Fibroblast of pulmonary artery (primary cell): ENCODE measurements around the gene DNAJC3.
"Not testable (repeated sequence)": the region's sequence is repeated elsewhere in the genome, so short reads cannot be mapped to it uniquely, and the experiment has no call there.

Source experiments
- DNase-seq: peaks from one replicate; pipeline ENCODE4 v3.0.0-alpha.2; 2010; ENCODE audit warnings: low read depth
- H3K4me3 ChIP-seq: replicated peaks from 2 replicates; pipeline ENCODE4 v1.5.1; 2011; ENCODE audit warnings: low read depth, mild to moderate bottlenecking, control low read depth, low read length, moderate library complexity
- TF ChIP-seq, protein P1 (sequence below): IDR thresholded peaks from 2 replicates; pipeline ENCODE4 v1.5.1; 2011; ENCODE audit warnings: mild to moderate bottlenecking, control low read depth, low read length, inconsistent platforms; ENCODE audit errors: missing control alignments

DNAJC3 gene

DNA sequence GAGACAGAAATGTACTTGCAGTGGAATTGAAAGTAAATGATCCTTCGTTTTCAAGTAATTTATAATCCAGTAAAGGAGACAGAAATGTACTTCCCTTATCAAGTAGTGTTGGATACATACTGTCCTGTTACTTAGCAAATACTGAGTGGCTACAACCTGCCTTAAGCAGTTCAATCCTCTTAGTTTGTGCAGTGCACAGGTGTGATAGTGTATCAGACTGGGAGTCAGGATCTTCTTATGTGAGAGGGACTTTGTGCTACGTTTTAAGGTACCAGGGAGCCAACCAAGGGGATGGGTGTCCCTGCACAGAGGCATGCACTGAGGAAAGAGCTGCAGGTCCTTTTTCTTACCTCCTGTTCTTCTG, 111.1 kb downstream of the DNAJC3 start:
- DNase-seq = no peak
- TF ChIP-seq, protein P1, sequence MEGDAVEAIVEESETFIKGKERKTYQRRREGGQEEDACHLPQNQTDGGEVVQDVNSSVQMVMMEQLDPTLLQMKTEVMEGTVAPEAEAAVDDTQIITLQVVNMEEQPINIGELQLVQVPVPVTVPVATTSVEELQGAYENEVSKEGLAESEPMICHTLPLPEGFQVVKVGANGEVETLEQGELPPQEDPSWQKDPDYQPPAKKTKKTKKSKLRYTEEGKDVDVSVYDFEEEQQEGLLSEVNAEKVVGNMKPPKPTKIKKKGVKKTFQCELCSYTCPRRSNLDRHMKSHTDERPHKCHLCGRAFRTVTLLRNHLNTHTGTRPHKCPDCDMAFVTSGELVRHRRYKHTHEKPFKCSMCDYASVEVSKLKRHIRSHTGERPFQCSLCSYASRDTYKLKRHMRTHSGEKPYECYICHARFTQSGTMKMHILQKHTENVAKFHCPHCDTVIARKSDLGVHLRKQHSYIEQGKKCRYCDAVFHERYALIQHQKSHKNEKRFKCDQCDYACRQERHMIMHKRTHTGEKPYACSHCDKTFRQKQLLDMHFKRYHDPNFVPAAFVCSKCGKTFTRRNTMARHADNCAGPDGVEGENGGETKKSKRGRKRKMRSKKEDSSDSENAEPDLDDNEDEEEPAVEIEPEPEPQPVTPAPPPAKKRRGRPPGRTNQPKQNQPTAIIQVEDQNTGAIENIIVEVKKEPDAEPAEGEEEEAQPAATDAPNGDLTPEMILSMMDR = no peak
- no peak overlapping the region for H3K4me3 ChIP-seq

DNA sequence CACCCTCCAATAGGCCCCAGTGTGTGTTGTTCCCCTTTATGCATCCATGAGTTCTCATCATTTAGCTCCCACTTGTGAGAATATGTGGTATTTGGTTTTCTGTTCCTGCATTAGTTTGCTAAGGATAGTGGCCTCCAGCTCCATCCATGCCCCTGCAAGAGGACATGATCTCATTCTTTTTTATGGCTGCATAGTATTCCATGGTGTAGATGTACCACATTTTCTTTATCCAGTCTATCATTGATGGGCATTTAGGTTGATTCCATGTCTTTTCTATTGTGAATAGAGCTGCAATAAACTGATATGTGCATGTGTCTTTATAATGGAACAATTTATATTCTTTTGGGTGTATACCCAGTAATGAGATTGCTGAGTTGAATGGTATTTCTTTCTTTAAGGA, 112.4 kb downstream of the DNAJC3 start:
- not testable (repeated sequence) for DNase-seq, H3K4me3 ChIP-seq

DNA sequence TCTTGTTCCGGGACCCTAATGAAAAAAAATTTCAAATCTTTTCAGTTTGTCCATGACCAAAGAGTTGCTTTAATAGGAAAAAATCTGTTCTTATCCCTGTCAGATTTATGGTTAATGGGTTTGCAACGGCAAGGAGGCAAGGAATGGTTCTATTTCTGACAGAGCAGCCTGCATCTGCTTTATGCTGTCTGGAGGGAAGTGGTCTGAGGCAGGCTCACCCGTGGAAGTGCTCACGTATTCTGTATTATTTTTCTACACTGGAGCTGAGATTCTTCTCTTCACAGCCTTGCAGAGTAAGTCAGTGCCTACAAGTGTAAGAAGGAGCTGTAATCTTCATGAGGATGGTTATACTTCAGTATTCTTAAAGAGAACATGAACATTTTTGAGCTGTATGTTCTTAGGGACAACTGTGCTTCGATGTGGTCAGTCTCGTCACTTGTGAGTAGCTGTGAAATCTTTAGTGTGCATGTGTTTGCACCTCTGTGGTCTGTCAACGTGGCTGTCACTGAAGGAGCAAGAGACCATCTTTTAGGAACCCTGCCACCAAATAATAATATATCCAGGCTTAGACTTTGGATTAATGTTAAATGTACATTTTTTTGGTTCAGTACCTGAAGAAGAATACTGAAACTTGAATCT, 114.3 kb downstream of the DNAJC3 start:
- no peak for DNase-seq
- H3K4me3 ChIP-seq = no peak overlapping the region
- TF ChIP-seq, protein P1 = no peak

DNA sequence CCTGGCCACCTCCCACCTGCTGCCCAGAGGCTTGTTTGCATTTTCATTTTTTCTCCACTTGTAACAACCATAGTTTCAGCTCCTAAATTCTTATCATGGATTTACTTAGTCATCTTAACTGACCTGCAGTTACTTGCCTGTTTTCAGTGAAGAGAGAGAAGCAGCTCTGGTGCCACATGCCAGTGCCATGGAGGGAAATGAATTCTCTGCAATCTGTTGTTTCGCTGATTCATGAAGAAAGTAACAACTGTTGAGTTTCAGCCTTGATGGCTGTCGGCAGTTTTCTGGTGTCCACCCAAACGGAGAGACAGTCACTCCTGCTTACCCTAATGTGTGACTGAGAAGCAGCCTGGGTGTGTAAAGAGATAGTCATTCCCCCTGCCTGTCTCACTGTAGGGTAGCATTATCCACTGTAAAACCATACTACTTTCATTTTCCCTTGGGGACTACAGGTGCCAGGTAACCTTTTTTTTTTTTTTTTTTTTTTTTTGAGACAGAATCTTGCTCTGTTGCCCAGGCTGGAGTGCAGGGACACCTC, 116.1 kb downstream of the DNAJC3 start:
- TF ChIP-seq, protein P1 = no peak
- DNase-seq = no peak
- no peak overlapping the region for H3K4me3 ChIP-seq

DNA sequence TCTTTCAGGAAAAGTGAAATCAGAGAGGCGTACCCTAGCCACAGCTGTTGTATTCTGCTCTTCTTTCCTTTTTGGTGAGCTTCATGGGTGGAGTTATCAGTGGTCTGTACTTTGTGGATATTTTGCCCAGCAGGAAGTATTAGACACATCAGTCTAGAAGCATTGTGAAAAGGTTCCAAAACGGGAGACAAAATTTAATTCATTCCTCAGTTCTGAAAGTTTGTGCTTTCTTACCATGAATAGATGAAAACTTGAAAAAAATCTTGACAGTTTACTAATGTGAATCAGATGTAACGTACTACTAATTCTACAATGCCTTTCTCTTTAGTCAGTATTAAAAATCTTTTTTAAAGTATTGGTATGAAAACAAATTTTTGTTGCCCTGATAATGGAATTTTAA, 116.8 kb downstream of the DNAJC3 start:
- no peak for DNase-seq
- TF ChIP-seq, protein P1 = no peak
- H3K4me3 ChIP-seq = no peak overlapping the region

DNA sequence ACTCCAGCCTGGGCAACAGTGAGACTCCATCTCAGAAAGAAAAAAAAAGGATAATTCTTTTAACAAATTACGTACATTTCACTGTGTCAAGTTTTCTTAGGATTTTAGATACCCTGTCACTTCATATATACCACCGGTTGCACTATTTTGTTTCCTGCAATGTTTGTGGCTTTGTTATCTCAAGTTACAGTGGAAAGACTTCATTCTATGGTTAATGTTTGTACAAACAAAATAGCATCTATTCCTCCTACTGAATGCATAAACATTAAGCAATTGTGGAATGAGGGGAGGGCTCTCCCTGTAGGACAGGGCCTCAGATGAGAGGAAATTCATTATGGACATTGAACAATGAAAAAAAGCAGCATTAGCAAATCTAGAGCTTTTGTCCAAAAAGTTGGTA, 120.1 kb downstream of the DNAJC3 start:
- DNase-seq = no peak
- TF ChIP-seq, protein P1 = no peak
- H3K4me3 ChIP-seq = no peak overlapping the region

DNA sequence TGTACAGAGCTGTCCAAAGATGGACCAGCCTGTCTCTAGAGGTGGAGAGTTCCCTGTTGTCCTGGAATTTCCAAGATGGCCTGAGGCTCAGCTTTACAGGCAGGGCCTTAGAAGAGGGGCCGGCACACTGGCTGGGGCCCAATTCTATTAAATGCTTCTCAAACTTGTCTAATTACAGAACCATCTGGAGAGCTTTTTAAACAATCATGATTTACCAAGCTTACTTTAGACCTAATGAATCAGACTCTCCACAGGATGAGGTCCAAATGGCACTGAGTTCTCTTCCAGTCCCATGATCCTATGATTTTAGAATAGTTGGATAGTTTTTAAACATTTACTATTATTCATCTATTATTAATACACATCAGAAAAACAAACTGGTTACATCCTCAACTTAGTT, 123.5 kb downstream of the DNAJC3 start:
- TF ChIP-seq, protein P1 = no peak
- no peak for DNase-seq
- H3K4me3 ChIP-seq = no peak overlapping the region
